ENCODE results near the gene ERICH3. TPM values are rescaled to one million over a fixed set of nuclear protein-coding genes. Genes with fewer than 3 reads are reported as not detected.

ERICH3 gene
- total RNA-seq, 2 donors from 2014 or later, result not detected

GRCh38 chr1:74583397-74583796, 90.2 kb downstream of the ERICH3 start:
- TF ChIP-seq CTCF (conservative IDR thresholded peaks at IDR 0.05), result no peak
- no peaks in the 10 kb centered on the region for H3K4me1 Mint-ChIP-seq
- no peaks in the 10 kb centered on the region for H3K36me3 ChIP-seq (ENCODE audit: control insufficient read depth, insufficient read depth, low read length)
- WGBS, 2 experiments (ENCODE audit: insufficient coverage in 1 of 2, insufficient read length in 1 of 2), result 87 to 88% methylated on average over 2 to 3 of the region's 3 CpGs
- H3K9me3 ChIP-seq (ENCODE audit: control insufficient read depth, low read length), result no peaks in the 10 kb centered on the region
- no peak overlapping the region for H3K27ac Mint-ChIP-seq
- no peak overlapping the region for H3K4me3 Mint-ChIP-seq
- H3K4me1 ChIP-seq (ENCODE audit: control insufficient read depth, insufficient read depth, low read length), result no peaks in the 10 kb centered on the region
- H3K9me3 Mint-ChIP-seq, result no peaks in the 10 kb centered on the region
- H3K27me3 Mint-ChIP-seq (ENCODE audit: insufficient read depth), result no peaks in the 10 kb centered on the region
- no peak overlapping the region for H3K9ac ChIP-seq (ENCODE audit: extremely low read depth, low read length, poor library complexity, severe bottlenecking)
- H3K36me3 Mint-ChIP-seq (ENCODE audit: low read depth), result no peaks in the 10 kb centered on the region
- no peak overlapping the region for H3K4me3 ChIP-seq (ENCODE audit: low read length)
- no peak overlapping the region for H3K27ac ChIP-seq (ENCODE audit: low read depth, low read length)
- no peak for DNase-seq
- H3K27me3 ChIP-seq (ENCODE audit: control insufficient read depth, insufficient read depth, low read length, poor library complexity, severe bottlenecking), result no peaks in the 10 kb centered on the region

GRCh38 chr1:74579425-74579824, 94.2 kb downstream of the ERICH3 start:
- no peaks in the 10 kb centered on the region for H3K4me1 ChIP-seq (ENCODE audit: control insufficient read depth, insufficient read depth, low read length)
- no peaks in the 10 kb centered on the region for H3K9me3 ChIP-seq (ENCODE audit: control insufficient read depth, low read length)
- no peak overlapping the region for H3K27ac ChIP-seq (ENCODE audit: low read depth, low read length)
- H3K27me3 ChIP-seq (ENCODE audit: control insufficient read depth, insufficient read depth, low read length, poor library complexity, severe bottlenecking), result no peaks in the 10 kb centered on the region
- Mint-ChIP-seq H3K4me1 (no peaks in the 10 kb centered on the region), H3K4me3 (no peak overlapping the region), H3K27ac (no peak overlapping the region), H3K27me3 (ENCODE audit: insufficient read depth) (no peaks in the 10 kb centered on the region), H3K36me3 (ENCODE audit: low read depth) (no peaks in the 10 kb centered on the region), H3K9me3 (no peaks in the 10 kb centered on the region)
- H3K4me3 ChIP-seq (ENCODE audit: low read length), result no peak overlapping the region
- WGBS, 2 experiments (ENCODE audit: insufficient coverage in 1 of 2, insufficient read length in 1 of 2), result 86 to 90% methylated on average over 3 of the region's 3 CpGs
- no peak for TF ChIP-seq CTCF (conservative IDR thresholded peaks at IDR 0.05)
- H3K9ac ChIP-seq (ENCODE audit: extremely low read depth, low read length, poor library complexity, severe bottlenecking), result no peak overlapping the region
- no peaks in the 10 kb centered on the region for H3K36me3 ChIP-seq (ENCODE audit: control insufficient read depth, insufficient read depth, low read length)
- DNase-seq, result no peak

- DNase-seq, result no peak
- H3K36me3 Mint-ChIP-seq (ENCODE audit: low read depth), result no peaks in the 10 kb centered on the region
- H3K27ac Mint-ChIP-seq, result no peak overlapping the region
- no peak overlapping the region for H3K9ac ChIP-seq (ENCODE audit: extremely low read depth, low read length, poor library complexity, severe bottlenecking)
- no peaks in the 10 kb centered on the region for H3K4me1 ChIP-seq (ENCODE audit: control insufficient read depth, insufficient read depth, low read length)
- no peaks in the 10 kb centered on the region for H3K4me1 Mint-ChIP-seq
- H3K36me3 ChIP-seq (ENCODE audit: control insufficient read depth, insufficient read depth, low read length), result no peaks in the 10 kb centered on the region
- no peak overlapping the region for H3K4me3 ChIP-seq (ENCODE audit: low read length)
- TF ChIP-seq CTCF (conservative IDR thresholded peaks at IDR 0.05), result no peak
- 60 to 97% methylated on average over 1 to 2 of the region's 2 CpGs for WGBS, 2 experiments (ENCODE audit: insufficient coverage in 1 of 2, insufficient read length in 1 of 2)
- no peak overlapping the region for H3K27ac ChIP-seq (ENCODE audit: low read depth, low read length)
- no peak overlapping the region for H3K4me3 Mint-ChIP-seq
- no peaks in the 10 kb centered on the region for H3K27me3 Mint-ChIP-seq (ENCODE audit: insufficient read depth)
- no peaks in the 10 kb centered on the region for H3K27me3 ChIP-seq (ENCODE audit: control insufficient read depth, insufficient read depth, low read length, poor library complexity, severe bottlenecking)
- H3K9me3 Mint-ChIP-seq, result no peaks in the 10 kb centered on the region
- no peaks in the 10 kb centered on the region for H3K9me3 ChIP-seq (ENCODE audit: control insufficient read depth, low read length)
These were observed 95.5 kb downstream of the ERICH3 start for GRCh38 chr1:74578101-74578500.
